ENCODE measurements around the gene MEAK7.

- TF ChIP-seq YY1 (IDR thresholded peaks at IDR 0.05; ENCODE audit: insufficient read depth, insufficient read length) (no peak), ZNF274 (IDR thresholded peaks at IDR 0.05; ENCODE audit: low read depth, low read length) (no peak)
Measured at GRCh38 chr16:84486126-84486525, 18.3 kb downstream of the MEAK7 start.

All from NT2/D1 (cell line).